ENCODE measurements around the gene FBXW12.

The FBXW12 gene

GRCh38 chr3:48409291-48410201 is 37.5 kb downstream of the FBXW12 start:
- no peak for DNase-seq

- no peak for DNase-seq
Measured at GRCh38 chr3:48410205-48411040, 38.4 kb downstream of the FBXW12 start.

GRCh38 chr3:48411041-48411588 is 39.1 kb downstream of the FBXW12 start:
- no peak for DNase-seq

- no peak for DNase-seq
Measured at GRCh38 chr3:48411606-48412374, 39.8 kb downstream of the FBXW12 start.

GRCh38 chr3:48412375-48413001 is 40.5 kb downstream of the FBXW12 start:
- DNase-seq: no peak

- no peak for DNase-seq
Measured at GRCh38 chr3:48413086-48413485, 41.1 kb downstream of the FBXW12 start.

GRCh38 chr3:48413611-48414010 is 41.6 kb downstream of the FBXW12 start:
- no peak for DNase-seq

- DNase-seq: no peak
Measured at GRCh38 chr3:48414376-48415250, 42.6 kb downstream of the FBXW12 start.

- DNase-seq: no peak
Measured at GRCh38 chr3:48415251-48415953, 43.4 kb downstream of the FBXW12 start.

- no peak for DNase-seq
Measured at GRCh38 chr3:48416091-48416505, 44.1 kb downstream of the FBXW12 start.

- no peak for DNase-seq
Measured at GRCh38 chr3:48416546-48416945, 44.5 kb downstream of the FBXW12 start.

GRCh38 chr3:48417529-48418108 is 45.6 kb downstream of the FBXW12 start:
- no peak for DNase-seq

GRCh38 chr3:48418140-48418539 is 46.1 kb downstream of the FBXW12 start:
- DNase-seq: no peak

GRCh38 chr3:48418651-48419050 is 46.6 kb downstream of the FBXW12 start:
- DNase-seq: no peak

GRCh38 chr3:48419149-48419548 is 47.1 kb downstream of the FBXW12 start:
- DNase-seq: no peak

- no peak for DNase-seq
Measured at GRCh38 chr3:48419597-48419996, 47.6 kb downstream of the FBXW12 start.

GRCh38 chr3:48420561-48420960 is 48.5 kb downstream of the FBXW12 start:
- no peak for DNase-seq

GRCh38 chr3:48422272-48422671 is 50.3 kb downstream of the FBXW12 start:
- no peak for DNase-seq

GRCh38 chr3:48422681-48423080 is 50.7 kb downstream of the FBXW12 start:
- no peak for DNase-seq

- no peak for DNase-seq
Measured at GRCh38 chr3:48423241-48423882, 51.3 kb downstream of the FBXW12 start.

All from NCI-H187 (cell line).